Heart left ventricle (tissue), 16 donors: ENCODE measurements around the gene TBX4. TPM values are rescaled to one million over a fixed set of nuclear protein-coding genes. Genes with fewer than 3 reads are reported as not detected.

Experiments
- ATAC-seq, 4 donors: fragments of 200-7000 bp; cut with Tn5 transposase; one replicate each; pipeline ENCODE4 v1.9.1; 2020 to 2022; ENCODE audit warnings: moderate library complexity in 4 of 4, mild to moderate bottlenecking in 3 of 4, moderate number of reproducible peaks in 1 of 4
- DNase-seq, 5 donors: peaks; one replicate each; pipeline ENCODE4 v3.0.0-alpha.2; 2020
- H3K27ac ChIP-seq, 12 donors: fragments of 200-600 bp; sonication (generic) in 4 of 12; one replicate each; pipeline versions ENCODE4 v1.5.0 to v1.8.0; 2016 to 2022; ENCODE audit warnings: mild to moderate bottlenecking in 2 of 12
- H3K27me3 ChIP-seq, 9 donors: fragments of 200-600 bp; sonication (generic) in 2 of 9; one replicate each; pipeline versions ENCODE4 v1.5.1 to v1.8.0; 2016 to 2022; ENCODE audit warnings: mild to moderate bottlenecking in 3 of 9
- H3K36me3 ChIP-seq, 9 donors: fragments of 200-600 bp; sonication (generic) in 2 of 9; one replicate each; pipeline versions ENCODE4 v1.5.0 to v1.8.0; 2018 to 2022; ENCODE audit warnings: mild to moderate bottlenecking in 2 of 9
- H3K4me1 ChIP-seq, 12 donors: fragments of 200-600 bp; sonication (generic) in 4 of 12; one replicate each; pipeline versions ENCODE4 v1.5.0 to v1.8.0; 2016 to 2022; ENCODE audit warnings: mild to moderate bottlenecking in 3 of 12
- H3K4me3 ChIP-seq, 12 donors: fragments of 200-600 bp; sonication (generic) in 4 of 12; one replicate each; pipeline versions ENCODE4 v1.5.0 to v1.8.0; 2017 to 2022; ENCODE audit warnings: mild to moderate bottlenecking in 9 of 12, moderate library complexity in 4 of 12
- H3K9me3 ChIP-seq, 12 donors: fragments of 200-600 bp; sonication (generic) in 4 of 12; one replicate each; pipeline versions ENCODE4 v1.5.0 to v1.8.0; 2016 to 2022; ENCODE audit warnings: mild to moderate bottlenecking in 1 of 12
- CTCF ChIP-seq, 12 donors: fragments of 200-600 bp; sonication (generic) in 4 of 12; IDR thresholded peaks; one replicate each; pipeline versions ENCODE4 v1.5.0 to v1.8.0; 2018 to 2022; ENCODE audit warnings: antibody characterized with exemption in 12 of 12, mild to moderate bottlenecking in 5 of 12
- POLR2A ChIP-seq, 2 donors: fragments of 450-650 bp; IDR thresholded peaks; one replicate each; pipeline ENCODE4 v1.6.1; 2017; ENCODE audit warnings: antibody characterized with exemption in 2 of 2, mild to moderate bottlenecking in 2 of 2, moderate library complexity in 2 of 2
- WGBS, 4 donors: extraction: QIAGEN DNeasy Blood & Tissue Kit in 2 of 4; methylation state at CpG; one replicate each; pipeline versions ENCODE4 v1.1.5 to v1.1.7; 2013 to 2018; 5-methylcytosine and 5-hydroxymethylcytosine counted together
- intact Hi-C, 10 donors: fragments of 100-400 bp; cut with DNase I; formaldehyde crosslinking; loops; one replicate each; pipeline versions ENCODE4 v1.11.1 to v1.14.2; 2022
- polyA plus RNA-seq, 2 donors: library from polyadenylated mRNA; stranded (reverse); fragments of 200-250 nt; gene quantifications; one replicate each; pipeline ENCODE4 v1.2.3, GENCODE V29; 2013
- total RNA-seq, 9 donors: library from RNA; depleted of rRNA in 2 of 9; stranded (reverse); fragments of >200 nt in 2 of 9; fragmentation: NEBNext Ultra II Directional in 3 of 9; extraction: Animal tissue kit (Norgen Biotek cat#: 25700) in 3 of 9; gene quantifications; one replicate each; pipeline versions ENCODE4 v1.1.0 to v1.2.4, GENCODE V29; 2016 to 2023
- donor health status: ischemic (EF 13 %, LVEDD 7.1; RV severe dilation, severe dysfunction).
- donor health status: healthy with polysubstance abuse.
- donor health status: DM: no; HTN: yes; CAD: no.
- donor health status: DM: no; HTN: no; CAD: no.
- donor health status: ischemic (EF 25% LVEDD 6.9; RV normal size, moderate dysfunction).
- donor health status: ischemic (EF 25% LVEDD 5.7; RV mildly dilated, moderate dysfunction).
- donor health status: healthy.
- donor health status: DM: yes; HTN: yes; CAD: no.
- donor health status: ischemic (EF 35%, LVEDD 5.7; RV mildly dilated, moderate dysfunction).
- donor health status: nonischemic (EF 11% LVEDD 7.7; RV severe dilation, severe dysfunction).
- donor health status: DM: yes; HTN: yes; CAD: no.
- donor health status: PGD.
- donor health status: ischemic (EF 29% LVEDD 5.4; RV normal size, mild dysfunction).
- donor health status: nonischemic (EF 23%, LVEDD 6.1; RV moderate dilation, normal function).

The TBX4 gene
- total and polyA plus RNA-seq, 11 donors = 0.07 to 0.29 (median 0.10) TPM; not detected in 7

- DNase-seq = peak in 1 of 5 donors; percentile 4
- WGBS, 4 donors = 78 to 84% (median 81%) methylated on average over 7 to 8 of the region's 8 CpGs
- intact Hi-C loops = loop anchor here in 8 of 10 donors (2.0 to 10.0 kb wide), 7 partner anchors 139 to 689 kb away; partner anchors contain the start of gene MED13 (in 5 of the 8)
- H3K27me3 ChIP-seq = peaks cover 0 to 43% (median 3%) of the 10 kb centered on the region in 9 donors
- H3K36me3 ChIP-seq = no peaks in the 10 kb centered on the region
- H3K9me3 ChIP-seq = no peaks in the 10 kb centered on the region
- H3K4me1 ChIP-seq = peaks cover 0 to 74% (median 40%) of the 10 kb centered on the region in 12 donors
- TF ChIP-seq CTCF (IDR thresholded peaks at IDR 0.05) = no peak
- no peak for ATAC-seq
- H3K27ac ChIP-seq = peak overlapping the region in 4 of 12 donors; percentile 74 to 92 (median 84)
- H3K4me3 ChIP-seq = peak overlapping the region in 9 of 12 donors; percentile 5 to 84 (median 68)
Observed at GRCh38 chr17:61413661-61414126, 38.5 kb upstream of the TBX4 start.

DNA sequence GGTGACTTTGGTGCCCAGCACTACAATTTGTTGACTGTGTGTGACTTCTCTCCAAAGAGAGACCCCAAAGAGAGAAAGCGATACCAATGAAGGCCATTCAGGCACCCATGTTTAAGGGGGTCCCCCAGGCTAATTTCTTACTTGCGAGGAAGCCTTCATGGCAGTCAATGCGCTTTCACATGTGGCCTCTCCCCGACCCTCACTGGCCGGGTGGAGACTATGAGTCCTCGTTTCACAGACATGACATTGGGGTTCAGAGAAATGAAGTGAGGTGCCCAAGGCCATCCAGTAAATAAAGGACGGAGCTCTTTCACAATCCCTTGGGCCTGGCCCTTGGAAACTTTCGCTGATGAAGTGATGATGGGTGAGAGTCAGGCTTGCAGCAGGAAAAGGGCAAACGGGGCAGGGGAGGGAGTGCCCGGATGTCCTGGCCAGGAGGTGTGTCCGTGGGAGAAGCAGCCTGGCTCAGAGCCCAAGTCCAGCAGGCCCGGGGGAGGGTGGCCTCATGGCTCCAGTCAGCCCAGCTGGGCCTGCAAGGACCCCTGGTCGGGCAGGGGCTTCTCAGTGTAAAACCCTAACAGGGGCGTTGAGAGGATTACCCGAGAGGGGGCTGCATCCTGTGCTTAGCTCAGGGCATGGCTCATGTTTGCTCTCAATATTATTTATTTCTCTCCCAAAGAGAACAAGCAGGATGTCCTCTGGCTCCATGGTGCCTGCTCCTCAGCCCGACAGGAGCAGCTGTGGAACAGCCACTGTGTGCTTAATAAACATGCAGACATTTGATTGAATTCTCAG, 37.9 kb upstream of the TBX4 start:
- Histone ChIP-seq H3K4me3 (no peak overlapping the region), H3K4me1 (peaks cover 0 to 69% (median 36%) of the 10 kb centered on the region in 12 donors)
- TF ChIP-seq POLR2A (IDR thresholded peaks at IDR 0.05) = no peak

DNA sequence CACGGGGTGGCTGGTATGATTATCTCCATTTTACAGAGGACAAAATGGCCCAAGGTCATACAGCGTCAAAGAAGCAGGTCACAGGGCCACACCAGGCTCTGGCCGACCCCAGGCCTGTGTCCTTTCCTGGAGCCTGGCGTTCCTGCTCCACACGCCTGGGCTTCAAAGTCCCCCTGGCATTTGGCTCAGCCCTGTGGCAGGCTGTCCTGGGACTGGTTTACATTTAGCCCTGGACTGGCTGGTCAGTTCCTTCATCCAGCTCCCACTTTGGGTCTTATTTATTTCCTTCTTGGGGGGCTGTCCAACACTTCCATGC, 37.3 kb upstream of the TBX4 start:
- intact Hi-C loops = loop anchor here (5.0 to 10.0 kb wide), 7 partner anchors 137 to 690 kb away; partner anchors contain the start of gene MED13 (in 5 of the 10)
- DNase-seq (peak in 1 of 5 donors; percentile 17), ATAC-seq (no peak)
- TF ChIP-seq CTCF (IDR thresholded peaks at IDR 0.05) = no peak
- no peak for TF ChIP-seq POLR2A (IDR thresholded peaks at IDR 0.05)
- Histone ChIP-seq H3K27ac (no peak overlapping the region), H3K27me3 (peaks cover 0 to 33% (median 7%) of the 10 kb centered on the region in 9 donors), H3K4me3 (no peak overlapping the region), H3K9me3 (no peaks in the 10 kb centered on the region), H3K36me3 (no peaks in the 10 kb centered on the region), H3K4me1 (peaks cover 0 to 65% (median 35%) of the 10 kb centered on the region in 12 donors)
- WGBS, 4 donors = 73 to 78% (median 75%) methylated on average over 4 to 5 of the region's 5 CpGs

More for the DNA sequence above, 37.9 kb upstream of the TBX4 start:
- intact Hi-C loops = loop anchor here in 8 of 10 donors (5.0 to 10.0 kb wide), 6 partner anchors 138 to 690 kb away; partner anchors contain the start of gene MED13 (in 5 of the 8)
- 49 to 68% (median 64%) methylated on average over 12 to 16 of the region's 16 CpGs for WGBS, 4 donors
- ATAC-seq = no peak
- Histone ChIP-seq H3K27ac (peak overlapping the region in 2 of 12 donors; percentile 10 to 81), H3K9me3 (no peaks in the 10 kb centered on the region), H3K36me3 (no peaks in the 10 kb centered on the region), H3K27me3 (peaks cover 0 to 37% (median 8%) of the 10 kb centered on the region in 9 donors)
- peak in 3 of 5 donors; percentile 32 to 54 (median 40) for DNase-seq

- no peaks in the 10 kb centered on the region for H3K9me3 ChIP-seq
- H3K36me3 ChIP-seq = no peaks in the 10 kb centered on the region
- peaks cover 0 to 58% (median 31%) of the 10 kb centered on the region in 12 donors for H3K4me1 ChIP-seq
- peak in 1 of 5 donors; percentile 16 for DNase-seq
- no peak for TF ChIP-seq CTCF (IDR thresholded peaks at IDR 0.05)
- TF ChIP-seq POLR2A (IDR thresholded peaks at IDR 0.05) = no peak
- no peak overlapping the region for H3K4me3 ChIP-seq
- intact Hi-C loops = loop anchor here in 9 of 10 donors (5.0 to 10.0 kb wide), 6 partner anchors 137 to 691 kb away; partner anchors contain the start of gene MED13 (in 5 of the 9)
- H3K27ac ChIP-seq = peak overlapping the region in 3 of 12 donors; percentile 11 to 68 (median 34)
- no peak for ATAC-seq
- peaks cover 0 to 26% (median 7%) of the 10 kb centered on the region in 9 donors for H3K27me3 ChIP-seq
- 94 to 98% (median 96%) methylated on average over 6 of the region's 6 CpGs for WGBS, 4 donors
Observed at GRCh38 chr17:61415374-61416210, 36.6 kb upstream of the TBX4 start.
